ENCODE measurements around the gene ZNF263. TPM values are rescaled to one million over a fixed set of nuclear protein-coding genes. Genes with fewer than 3 reads are reported as not detected.
A peak's percentile ranks its signal among the peaks of the same experiment; 100 is the strongest.

The ZNF263 gene
- total RNA-seq, 3 donors from 2014 or later: 39.7 to 44.5 (median 41.5) TPM

DNA sequence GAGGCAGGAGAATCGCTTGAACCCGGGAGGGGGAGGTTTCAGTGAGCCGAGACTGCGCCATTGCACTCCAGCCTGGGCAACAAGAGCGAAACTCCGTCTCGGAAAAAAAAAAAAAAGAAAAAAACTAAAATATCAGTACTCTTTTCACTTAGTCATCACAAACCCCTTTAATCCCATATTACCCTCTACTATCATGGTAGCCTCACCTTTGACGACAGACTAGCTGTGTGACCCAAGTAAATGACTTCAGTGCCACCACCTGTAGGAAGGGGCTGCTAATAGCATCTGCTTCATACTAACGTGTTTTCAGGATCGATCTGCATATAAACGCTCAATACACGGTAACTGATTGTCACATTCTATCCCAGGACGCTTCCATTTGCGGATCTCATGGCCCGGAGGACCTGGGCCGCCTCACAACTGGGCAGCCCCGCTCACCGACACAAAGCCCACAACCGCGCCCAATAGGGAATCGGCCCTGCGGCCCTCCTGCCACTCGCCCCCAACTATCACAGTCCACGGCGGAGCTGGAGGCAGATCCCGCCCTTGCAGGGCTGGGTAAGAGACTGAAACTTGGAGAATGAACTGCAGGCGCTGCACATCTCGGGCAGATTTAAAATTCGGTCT is 1.1 kb upstream of the ZNF263 start:
- Mint-ChIP-seq H3K9me3 (no peaks in the 10 kb centered on the region), H3K27me3 (ENCODE audit: low read depth) (peaks cover 3% of the 10 kb centered on the region), H3K36me3 (ENCODE audit: insufficient read depth) (peaks cover 30% of the 10 kb centered on the region), H3K4me1 (ENCODE audit: low read depth) (peaks cover 30% of the 10 kb centered on the region), H3K4me3 (peak overlapping the region; percentile 96)
- ATAC-seq (peak; percentile 29 to 31), DNase-seq (no peak)

- H3K9me3 Mint-ChIP-seq: peaks cover 3% of the 10 kb centered on the region
- H3K4me1 Mint-ChIP-seq (ENCODE audit: low read depth): peaks cover 30% of the 10 kb centered on the region
- ATAC-seq: no peak
- no peaks in the 10 kb centered on the region for H3K27me3 Mint-ChIP-seq (ENCODE audit: low read depth)
- H3K4me3 Mint-ChIP-seq: peak overlapping the region; percentile 96
- no peak for DNase-seq
- H3K36me3 Mint-ChIP-seq (ENCODE audit: insufficient read depth): peaks cover 40% of the 10 kb centered on the region
Observed at GRCh38 chr16:3283543-3284447, 504 bp downstream of the ZNF263 start.

DNA sequence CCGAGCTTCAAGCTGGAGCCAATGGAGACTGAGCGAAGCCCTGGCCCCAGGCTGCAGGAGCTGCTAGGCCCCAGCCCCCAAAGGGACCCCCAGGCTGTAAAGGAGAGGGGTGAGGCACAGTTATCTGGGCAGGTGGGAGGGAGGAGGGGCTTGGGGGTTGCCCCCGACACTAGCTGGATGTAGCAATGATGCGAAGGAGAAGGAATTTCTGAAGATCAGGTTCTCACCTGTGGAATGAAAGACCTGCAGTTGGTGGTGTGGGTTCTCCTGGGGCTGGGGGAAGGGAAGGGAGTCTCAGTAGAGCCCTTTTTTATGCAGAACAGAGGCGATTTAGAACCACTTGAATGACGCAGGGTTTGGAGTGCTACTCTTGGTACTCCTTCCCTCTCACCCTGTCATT is 1.8 kb downstream of the ZNF263 start:
- H3K4me1 Mint-ChIP-seq (ENCODE audit: low read depth): peaks cover 30% of the 10 kb centered on the region
- no peaks in the 10 kb centered on the region for H3K27me3 Mint-ChIP-seq (ENCODE audit: low read depth)
- H3K4me3 Mint-ChIP-seq: peak overlapping the region; percentile 96
- no peak for DNase-seq
- ATAC-seq: no peak
- H3K36me3 Mint-ChIP-seq (ENCODE audit: insufficient read depth): peaks cover 52% of the 10 kb centered on the region
- H3K9me3 Mint-ChIP-seq: peaks cover 13% of the 10 kb centered on the region

- H3K36me3 Mint-ChIP-seq (ENCODE audit: insufficient read depth): peaks cover 82% of the 10 kb centered on the region
- H3K9me3 Mint-ChIP-seq: peaks cover 44% of the 10 kb centered on the region
- DNase-seq: no peak
- no peak for ATAC-seq
- peaks cover 9% of the 10 kb centered on the region for H3K4me1 Mint-ChIP-seq (ENCODE audit: low read depth)
- H3K27me3 Mint-ChIP-seq (ENCODE audit: low read depth): no peaks in the 10 kb centered on the region
- no peak overlapping the region for H3K4me3 Mint-ChIP-seq
Observed at GRCh38 chr16:3289998-3290673, 6.8 kb downstream of the ZNF263 start.

DNA sequence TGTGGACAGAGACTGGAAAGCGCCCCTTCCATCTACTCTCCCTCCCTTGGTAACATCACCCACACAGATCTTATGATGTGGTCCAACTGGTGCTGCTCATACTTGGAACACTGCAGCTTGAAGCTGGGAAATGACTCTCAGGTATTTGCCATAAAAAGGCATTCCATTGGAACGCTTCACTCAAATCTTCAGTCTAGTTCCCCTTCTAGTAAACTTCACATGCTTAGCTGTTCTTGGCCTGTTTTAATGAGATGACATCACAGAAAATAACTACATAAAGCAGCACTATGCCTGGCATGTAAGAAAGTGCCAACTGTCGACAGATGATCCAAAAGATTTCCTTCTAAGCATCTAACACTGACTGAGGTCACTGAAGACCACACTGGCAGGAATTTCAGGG is 9.3 kb downstream of the ZNF263 start:
- Mint-ChIP-seq H3K9me3 (peaks cover 56% of the 10 kb centered on the region), H3K36me3 (ENCODE audit: insufficient read depth) (peaks cover 69% of the 10 kb centered on the region), H3K4me3 (no peak overlapping the region), H3K4me1 (ENCODE audit: low read depth) (no peaks in the 10 kb centered on the region), H3K27me3 (ENCODE audit: low read depth) (no peaks in the 10 kb centered on the region)
- no peak for ATAC-seq
- no peak for DNase-seq

- ATAC-seq (no peak), DNase-seq (no peak)
- Mint-ChIP-seq H3K36me3 (ENCODE audit: insufficient read depth) (peaks cover 65% of the 10 kb centered on the region), H3K4me3 (no peak overlapping the region), H3K4me1 (ENCODE audit: low read depth) (no peaks in the 10 kb centered on the region), H3K9me3 (peaks cover 55% of the 10 kb centered on the region), H3K27me3 (ENCODE audit: low read depth) (no peaks in the 10 kb centered on the region)
Observed at GRCh38 chr16:3295209-3295608, 11.9 kb downstream of the ZNF263 start.

GRCh38 chr16:3295783-3296182 is 12.5 kb downstream of the ZNF263 start:
- H3K4me1 Mint-ChIP-seq (ENCODE audit: low read depth): no peaks in the 10 kb centered on the region
- H3K27me3 Mint-ChIP-seq (ENCODE audit: low read depth): no peaks in the 10 kb centered on the region
- H3K36me3 Mint-ChIP-seq (ENCODE audit: insufficient read depth): peaks cover 65% of the 10 kb centered on the region
- H3K9me3 Mint-ChIP-seq: peaks cover 61% of the 10 kb centered on the region
- ATAC-seq: no peak
- no peak overlapping the region for H3K4me3 Mint-ChIP-seq
- no peak for DNase-seq

DNA sequence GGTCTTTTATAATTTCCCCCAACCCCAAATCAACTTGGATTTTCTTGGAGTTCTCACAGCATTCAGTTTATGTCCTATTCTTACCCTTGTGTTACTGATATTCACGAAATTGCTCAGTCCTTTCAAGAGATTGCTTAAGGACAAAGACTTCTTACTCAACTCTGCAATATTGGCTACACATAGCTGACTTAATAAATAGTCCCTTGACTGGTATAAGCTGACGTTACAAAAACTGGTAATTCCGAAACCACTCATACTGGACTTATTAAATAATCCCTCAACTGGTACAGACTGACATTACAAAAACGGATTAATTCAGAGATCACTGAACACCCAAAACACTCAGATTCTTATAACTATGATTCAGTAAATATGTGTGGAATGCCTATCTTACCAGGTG is 21.1 kb downstream of the ZNF263 start:
- H3K36me3 Mint-ChIP-seq (ENCODE audit: insufficient read depth): peaks cover 45% of the 10 kb centered on the region
- H3K27me3 Mint-ChIP-seq (ENCODE audit: low read depth): no peaks in the 10 kb centered on the region
- no peak for DNase-seq
- peaks cover 11% of the 10 kb centered on the region for H3K4me1 Mint-ChIP-seq (ENCODE audit: low read depth)
- H3K9me3 Mint-ChIP-seq: peaks cover 39% of the 10 kb centered on the region
- peak overlapping the region; percentile 81 for H3K4me3 Mint-ChIP-seq
- ATAC-seq: no peak

GRCh38 chr16:3305109-3306068 is 22.1 kb downstream of the ZNF263 start, which contains the start of the genes TIGD7 and ZNF75A:
Gene TIGD7, minus strand, starts transcription at chr16:3305430. Its CDS starts 4,816 bp downstream, at chr16:3300614.
Gene ZNF75A, plus strand, starts transcription at chr16:3305497. Its CDS starts 2,932 bp downstream, at chr16:3308429.
- no peaks in the 10 kb centered on the region for H3K27me3 Mint-ChIP-seq (ENCODE audit: low read depth)
- DNase-seq: peak; percentile 77
- peaks cover 32% of the 10 kb centered on the region for H3K9me3 Mint-ChIP-seq
- peak; percentile 99 for ATAC-seq
- peaks cover 11% of the 10 kb centered on the region for H3K4me1 Mint-ChIP-seq (ENCODE audit: low read depth)
- peaks cover 43% of the 10 kb centered on the region for H3K36me3 Mint-ChIP-seq (ENCODE audit: insufficient read depth)
- H3K4me3 Mint-ChIP-seq: peak within 1 kb of the TSS; percentile 81

DNA sequence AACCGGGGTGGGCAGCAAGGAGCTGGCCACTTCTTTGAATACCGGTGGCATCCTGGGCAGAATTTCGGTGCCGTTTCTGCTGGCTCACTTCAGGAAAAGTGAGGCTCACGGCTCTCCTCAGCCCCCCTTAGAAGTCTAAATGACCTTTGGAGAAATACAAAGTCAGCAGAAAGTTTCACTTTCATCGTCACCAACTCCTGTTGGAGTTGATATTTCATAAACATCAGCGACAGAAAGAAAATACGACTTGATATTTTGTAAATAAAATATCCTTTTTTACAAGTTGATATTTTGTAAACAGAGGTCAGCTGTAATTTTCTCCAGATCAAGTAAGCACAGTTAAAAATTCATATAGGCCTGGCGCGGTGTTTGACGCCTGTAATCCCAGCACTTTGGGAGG is 22.8 kb downstream of the ZNF263 start:
- Mint-ChIP-seq H3K4me3 (peak overlapping the region; percentile 81), H3K36me3 (ENCODE audit: insufficient read depth) (peaks cover 40% of the 10 kb centered on the region), H3K9me3 (peaks cover 26% of the 10 kb centered on the region), H3K27me3 (ENCODE audit: low read depth) (no peaks in the 10 kb centered on the region), H3K4me1 (ENCODE audit: low read depth) (peaks cover 11% of the 10 kb centered on the region)
- no peak for ATAC-seq
- DNase-seq: no peak

DNA sequence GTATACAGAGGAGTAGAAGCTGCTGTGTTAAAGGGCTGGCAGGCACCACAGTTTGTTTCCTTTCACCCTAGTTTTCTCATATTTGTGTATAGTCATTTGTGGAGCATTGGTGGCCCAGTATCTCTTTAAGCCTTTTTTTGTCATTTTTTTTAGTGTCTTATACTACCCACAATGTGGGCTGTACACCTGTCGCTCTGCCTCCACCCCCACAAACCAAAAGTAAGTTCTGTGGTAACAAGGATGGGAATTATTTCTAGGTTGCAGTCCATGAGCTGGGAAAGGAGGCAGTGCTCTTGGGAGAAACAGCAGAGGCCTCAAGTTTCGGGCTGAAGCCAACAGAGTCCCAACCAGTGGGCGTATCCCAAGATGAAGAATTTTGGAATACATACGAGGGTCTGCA is 28.2 kb downstream of the ZNF263 start:
- no peaks in the 10 kb centered on the region for H3K27me3 Mint-ChIP-seq (ENCODE audit: low read depth)
- peaks cover 71% of the 10 kb centered on the region for H3K36me3 Mint-ChIP-seq (ENCODE audit: insufficient read depth)
- peaks cover 57% of the 10 kb centered on the region for H3K9me3 Mint-ChIP-seq
- DNase-seq (no peak), ATAC-seq (no peak)
- peaks cover 4% of the 10 kb centered on the region for H3K4me1 Mint-ChIP-seq (ENCODE audit: low read depth)
- no peak overlapping the region for H3K4me3 Mint-ChIP-seq

DNA sequence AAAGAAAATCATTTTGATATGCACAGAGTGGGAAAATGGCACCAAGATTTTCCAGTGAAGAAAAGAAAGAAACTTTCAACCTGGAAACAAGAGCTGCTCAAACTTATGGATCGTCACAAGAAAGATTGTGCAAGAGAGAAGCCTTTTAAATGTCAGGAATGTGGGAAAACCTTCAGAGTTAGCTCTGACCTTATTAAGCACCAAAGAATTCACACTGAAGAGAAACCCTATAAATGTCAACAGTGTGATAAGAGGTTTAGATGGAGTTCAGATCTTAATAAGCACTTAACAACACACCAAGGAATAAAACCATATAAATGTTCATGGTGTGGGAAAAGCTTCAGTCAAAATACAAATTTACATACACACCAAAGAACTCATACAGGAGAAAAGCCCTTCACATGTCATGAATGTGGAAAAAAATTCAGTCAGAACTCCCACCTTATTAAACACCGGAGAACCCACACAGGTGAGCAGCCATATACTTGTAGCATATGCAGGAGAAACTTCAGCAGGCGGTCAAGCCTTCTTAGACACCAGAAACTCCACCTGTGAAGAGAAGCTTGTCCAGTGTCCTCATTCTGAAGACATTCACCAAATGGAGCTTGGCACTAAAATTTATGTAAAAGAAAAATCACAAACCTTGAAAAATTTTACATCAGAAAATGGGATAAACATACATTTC is 34.2 kb downstream of the ZNF263 start:
- peaks cover 83% of the 10 kb centered on the region for H3K9me3 Mint-ChIP-seq
- ATAC-seq (no peak), DNase-seq (no peak)
- no peaks in the 10 kb centered on the region for H3K4me1 Mint-ChIP-seq (ENCODE audit: low read depth)
- H3K4me3 Mint-ChIP-seq: no peak overlapping the region
- peaks cover 71% of the 10 kb centered on the region for H3K36me3 Mint-ChIP-seq (ENCODE audit: insufficient read depth)
- no peaks in the 10 kb centered on the region for H3K27me3 Mint-ChIP-seq (ENCODE audit: low read depth)

DNA sequence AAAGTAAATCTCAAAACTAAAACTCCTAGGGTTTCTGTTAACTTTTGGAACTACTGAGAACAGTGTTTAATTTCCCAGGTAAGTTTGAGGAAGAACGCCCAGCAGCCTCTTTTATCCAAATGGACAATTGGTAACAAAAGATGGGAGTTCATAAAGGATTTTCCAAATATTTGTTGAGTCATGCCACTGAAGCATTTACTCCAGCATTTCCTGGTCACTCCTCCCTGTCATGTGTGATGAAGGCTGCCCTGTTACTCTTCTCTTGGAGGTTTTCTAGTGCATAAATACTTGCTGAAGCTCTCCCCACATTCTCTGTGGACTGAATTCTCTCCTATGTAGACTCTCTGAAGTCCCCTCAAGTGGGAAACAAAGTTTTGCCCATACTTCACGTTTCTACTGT is 38.5 kb downstream of the ZNF263 start:
- Mint-ChIP-seq H3K36me3 (ENCODE audit: insufficient read depth) (peaks cover 28% of the 10 kb centered on the region), H3K4me1 (ENCODE audit: low read depth) (no peaks in the 10 kb centered on the region), H3K4me3 (no peak overlapping the region), H3K9me3 (peaks cover 60% of the 10 kb centered on the region), H3K27me3 (ENCODE audit: low read depth) (no peaks in the 10 kb centered on the region)
- DNase-seq (no peak), ATAC-seq (no peak)

Data from activated T-cell treated with anti-CD3 and anti-CD28 coated beads, Interleukin-2, amount 50 U/mL, for 4 hours (primary cell).